Hepatocyte (in vitro differentiated cells): ENCODE measurements around the gene RFTN1. TPM values are rescaled to one million over a fixed set of nuclear protein-coding genes. Genes with fewer than 3 reads are reported as not detected.

Experiments
- DNase-seq: peaks from one replicate; pipeline ENCODE4 v3.0.0-alpha.2; 2016; ENCODE audit warnings: low spot score
- H2AFZ ChIP-seq: fragments of 200-600 bp; sonication (generic); 2 replicates; pipeline ENCODE4 v1.6.0; 2016; ENCODE audit warnings: antibody characterized with exemption, mild to moderate bottlenecking
- H3K27ac ChIP-seq: fragments of 200-600 bp; sonication (generic); 2 replicates; pipeline ENCODE4 v1.5.1; 2016; ENCODE audit warnings: mild to moderate bottlenecking
- H3K27me3 ChIP-seq: fragments of 200-600 bp; sonication (generic); 2 replicates; pipeline ENCODE4 v1.6.1; 2016
- H3K36me3 ChIP-seq: fragments of 200-600 bp; sonication (generic); replicated peaks from 2 replicates; pipeline ENCODE4 v1.5.1; 2016; ENCODE audit warnings: low read depth; ENCODE audit not compliant: insufficient read depth
- H3K4me1 ChIP-seq: fragments of 200-600 bp; sonication (generic); 2 replicates; pipeline ENCODE4 v1.5.1; 2016; ENCODE audit warnings: mild to moderate bottlenecking, moderate library complexity; ENCODE audit not compliant: insufficient read depth
- H3K4me2 ChIP-seq: fragments of 200-600 bp; sonication (generic); 2 replicates; pipeline ENCODE4 v1.6.0; 2016
- H3K4me3 ChIP-seq: fragments of 200-600 bp; sonication (generic); 2 replicates; pipeline ENCODE4 v1.5.1; 2016; ENCODE audit warnings: mild to moderate bottlenecking
- H3K79me2 ChIP-seq: fragments of 200-600 bp; sonication (generic); 2 replicates; pipeline ENCODE4 v1.6.0; 2017; ENCODE audit warnings: mild to moderate bottlenecking
- H3K9me2 ChIP-seq: fragments of 200-600 bp; sonication (generic); replicated peaks from 2 replicates; pipeline ENCODE4 v1.6.0; 2017; ENCODE audit warnings: mild to moderate bottlenecking; ENCODE audit not compliant: insufficient read depth
- H3K9me3 ChIP-seq: fragments of 200-600 bp; sonication (generic); 2 replicates; pipeline ENCODE4 v1.5.1; 2016; ENCODE audit warnings: low read depth, mild to moderate bottlenecking
- H4K20me1 ChIP-seq: fragments of 200-600 bp; sonication (generic); 2 replicates; pipeline ENCODE4 v1.6.0; 2016; ENCODE audit warnings: mild to moderate bottlenecking; ENCODE audit not compliant: insufficient read depth, poor library complexity, severe bottlenecking
- CTCF ChIP-seq: fragments of 200-600 bp; sonication (generic); IDR thresholded peaks from 2 replicates; pipeline ENCODE4 v1.5.1; 2016; ENCODE audit warnings: antibody characterized with exemption, mild to moderate bottlenecking; ENCODE audit not compliant: poor library complexity
- EZH2 ChIP-seq: fragments of 200-600 bp; sonication (generic); IDR thresholded peaks from 2 replicates; pipeline ENCODE4 v1.6.1; 2016; ENCODE audit warnings: antibody characterized with exemption, mild to moderate bottlenecking, borderline replicate concordance
- EZH2phosphoT487 ChIP-seq: fragments of 200-600 bp; sonication (generic); IDR thresholded peaks from one replicate; pipeline ENCODE4 v1.6.1; 2018; ENCODE audit warnings: antibody characterized with exemption, mild to moderate bottlenecking, low read depth, moderate library complexity; ENCODE audit not compliant: unreplicated experiment, severe bottlenecking
- WGBS: methylation state at CpG from one replicate; pipeline ENCODE4 v1.1.6; 2016; ENCODE audit warnings: low lambda C conversion rate; ENCODE audit errors: missing lambda C conversion rate; 5-methylcytosine and 5-hydroxymethylcytosine counted together
- polyA plus RNA-seq: library from polyadenylated mRNA; unstranded; fragments of >200 nt; fragmentation: Nextera tagmentation; extraction: Ambion mirVana; gene quantifications from 2 replicates; pipeline ENCODE4 v1.2.1, GENCODE V29; 2016
- total RNA-seq: library from RNA; depleted of rRNA; stranded (reverse); fragments of >200 nt; gene quantifications from 2 replicates; pipeline ENCODE4 v1.2.3, GENCODE V29; 2014

The RFTN1 gene
- total and polyA plus RNA-seq, 2 experiments from 2014 or later: 10.0 to 14.9 TPM

GRCh38 chr3:16330351-16330750 lies 183.1 kb downstream of the RFTN1 start:
- no peaks in the 10 kb centered on the region for H3K36me3 ChIP-seq
- DNase-seq: no peak
- WGBS: 92% methylated on average over 4 of the region's 4 CpGs

GRCh38 chr3:16329826-16330129 lies 183.7 kb downstream of the RFTN1 start:
- Histone ChIP-seq H4K20me1 (no peaks in the 10 kb centered on the region), H3K4me3 (no peak overlapping the region), H3K9me3 (peaks cover 6% of the 10 kb centered on the region), H2AFZ (no peak overlapping the region), H3K4me1 (no peaks in the 10 kb centered on the region), H3K79me2 (no peaks in the 10 kb centered on the region), H3K27me3 (no peaks in the 10 kb centered on the region), H3K9me2 (no peaks in the 10 kb centered on the region), H3K27ac (no peak overlapping the region), H3K4me2 (no peak overlapping the region), H3K36me3 (no peaks in the 10 kb centered on the region)
- 86% methylated on average over 9 of the region's 9 CpGs for WGBS
- DNase-seq: no peak
- TF ChIP-seq EZH2phosphoT487 (no peak), EZH2 (no peak), CTCF (no peak)

More at GRCh38 chr3:16330351-16330750, 183.1 kb downstream of the RFTN1 start:
- no peaks in the 10 kb centered on the region for H4K20me1 ChIP-seq
- TF ChIP-seq EZH2 (no peak), CTCF (no peak), EZH2phosphoT487 (no peak)
- H3K9me3 ChIP-seq: peaks cover 6% of the 10 kb centered on the region
- no peaks in the 10 kb centered on the region for H3K27me3 ChIP-seq
- no peaks in the 10 kb centered on the region for H3K79me2 ChIP-seq
- no peaks in the 10 kb centered on the region for H3K4me1 ChIP-seq
- no peak overlapping the region for H3K27ac ChIP-seq
- H2AFZ ChIP-seq: no peak overlapping the region
- H3K4me2 ChIP-seq: no peak overlapping the region
- no peak overlapping the region for H3K4me3 ChIP-seq
- no peaks in the 10 kb centered on the region for H3K9me2 ChIP-seq

- Histone ChIP-seq H4K20me1 (no peaks in the 10 kb centered on the region), H3K9me3 (peaks cover 6% of the 10 kb centered on the region), H3K4me3 (no peak overlapping the region), H3K4me1 (no peaks in the 10 kb centered on the region), H3K36me3 (no peaks in the 10 kb centered on the region), H3K9me2 (no peaks in the 10 kb centered on the region), H3K27me3 (no peaks in the 10 kb centered on the region), H2AFZ (no peak overlapping the region), H3K27ac (no peak overlapping the region), H3K79me2 (no peaks in the 10 kb centered on the region), H3K4me2 (no peak overlapping the region)
- DNase-seq: no peak
- 85% methylated on average over 15 of the region's 15 CpGs for WGBS
- no peak for TF ChIP-seq EZH2
- TF ChIP-seq EZH2phosphoT487: no peak
- TF ChIP-seq CTCF: no peak
These were observed 184.3 kb downstream of the RFTN1 start for GRCh38 chr3:16329036-16329825.
